Panc1 (cell line): ENCODE data around the gene SLC9A2. TPM values are rescaled to one million over a fixed set of nuclear protein-coding genes. Genes with fewer than 3 reads are reported as not detected.

Experiments used
- ATAC-seq: fragments of 200-7000 bp; cut with Tn5 transposase; 2 replicates; pipeline ENCODE4 v1.9.1; 2020; ENCODE audit warnings: mild to moderate bottlenecking, moderate library complexity
- BruUV-seq: library from RNA; stranded (reverse); fragments of 400-500 nt; replicated peaks from 2 replicates; lab custom pipeline; 2021; lab: Mats Ljungman, UMichigan
- CTCF ChIA-PET: fragments of 300-600 bp; sonication (Branson Sonifier 250); formaldehyde crosslinking; loops from one replicate; lab custom pipeline; 2022; ENCODE audit warnings: antibody characterized with exemption; lab: Charles Lee
- POLR2A ChIA-PET: fragments of 300-600 bp; sonication (Branson Sonifier 250); formaldehyde crosslinking; loops from one replicate; lab custom pipeline; 2022; ENCODE audit warnings: antibody characterized with exemption; lab: Charles Lee
- DNase-seq: peaks from one replicate; pipeline ENCODE4 v3.0.0-alpha.2; 2010; ENCODE audit warnings: low read depth, low spot score
- H3K27ac ChIP-seq: 2 replicates; pipeline ENCODE4 v1.5.1; 2011; ENCODE audit warnings: mild to moderate bottlenecking, low read length, inconsistent platforms
- H3K27me3 ChIP-seq: fragments of 200-500 bp; sonication (Bioruptor generic); 2 replicates; pipeline ENCODE4 v1.6.0; 2014; ENCODE audit warnings: low read length, inconsistent platforms; ENCODE audit not compliant: control insufficient read depth, insufficient read depth
- H3K36me3 ChIP-seq: fragments of 200-500 bp; sonication (Bioruptor generic); 2 replicates; pipeline ENCODE4 v1.5.1; 2014; ENCODE audit warnings: inconsistent platforms, mild to moderate bottlenecking, low read length, moderate library complexity; ENCODE audit not compliant: control insufficient read depth, insufficient read depth
- H3K4me1 ChIP-seq: 2 replicates; pipeline ENCODE4 v1.5.1; 2011; ENCODE audit warnings: inconsistent platforms, mild to moderate bottlenecking, low read length, moderate library complexity; ENCODE audit not compliant: control insufficient read depth, insufficient read depth
- H3K4me3 ChIP-seq, 2 experiments: 2 replicates each; pipeline ENCODE4 v1.5.1; 2011 to 2012; ENCODE audit warnings: low read depth in 2 of 2, low read length in 2 of 2, mild to moderate bottlenecking in 2 of 2, inconsistent platforms in 1 of 2, moderate library complexity in 1 of 2
- H3K9me3 ChIP-seq: fragments of 200-500 bp; sonication (Bioruptor generic); 2 replicates; pipeline ENCODE4 v1.5.1; 2014; ENCODE audit warnings: low read depth, mild to moderate bottlenecking, inconsistent platforms, low read length, moderate library complexity; ENCODE audit not compliant: control insufficient read depth, insufficient read depth
- POLR2AphosphoS5 ChIP-seq: IDR thresholded peaks from 2 replicates; pipeline ENCODE4 v1.6.1; 2012; ENCODE audit warnings: mild to moderate bottlenecking, low read depth, low read length, moderate library complexity
- SIN3A ChIP-seq: IDR thresholded peaks from 2 replicates; pipeline ENCODE4 v1.6.1; 2012; ENCODE audit warnings: low read depth, mild to moderate bottlenecking, low read length, moderate library complexity, borderline replicate concordance; ENCODE audit not compliant: insufficient read depth
- TCF7L2 ChIP-seq: IDR thresholded peaks from 2 replicates; pipeline ENCODE4 v1.6.1; 2011; ENCODE audit warnings: mild to moderate bottlenecking, low read depth, low read length, inconsistent platforms
- in situ Hi-C: cut with HindIII; loops from 2 replicates; pipeline ENCODE4 v1.10.0; 2016; ENCODE audit warnings: low sequenced_read_pairs, low pct_unique_long_range_greater_than_20kb
- intact Hi-C: fragments of 100-400 bp; cut with micrococcal nuclease; formaldehyde crosslinking; loops from one replicate; pipeline ENCODE4 v1.10.0; 2022; ENCODE audit not compliant: unreplicated experiment
- total RNA-seq: library from RNA; stranded (reverse); gene quantifications from one replicate; pipeline ENCODE4 v1.2.1, GENCODE V29; 2021; ENCODE audit not compliant: unreplicated experiment
- TF ChIP-seq, protein P1 (sequence below): fragments of 450-650 bp; IDR thresholded peaks from 2 replicates; pipeline ENCODE4 v1.5.1; 2017; ENCODE audit warnings: mild to moderate bottlenecking
- TF ChIP-seq, protein P2 (sequence below), 2 experiments: IDR thresholded peaks; 2 replicates each; pipeline ENCODE4 v1.6.1; 2011 to 2012; ENCODE audit warnings: low read depth in 2 of 2, control low read depth in 1 of 2, low read length in 1 of 2, mild to moderate bottlenecking in 1 of 2, moderate library complexity in 1 of 2; ENCODE audit not compliant: insufficient read depth in 1 of 2

The SLC9A2 gene
- total RNA-seq, 1 experiment from 2014 or later = 4.1 TPM

DNA sequence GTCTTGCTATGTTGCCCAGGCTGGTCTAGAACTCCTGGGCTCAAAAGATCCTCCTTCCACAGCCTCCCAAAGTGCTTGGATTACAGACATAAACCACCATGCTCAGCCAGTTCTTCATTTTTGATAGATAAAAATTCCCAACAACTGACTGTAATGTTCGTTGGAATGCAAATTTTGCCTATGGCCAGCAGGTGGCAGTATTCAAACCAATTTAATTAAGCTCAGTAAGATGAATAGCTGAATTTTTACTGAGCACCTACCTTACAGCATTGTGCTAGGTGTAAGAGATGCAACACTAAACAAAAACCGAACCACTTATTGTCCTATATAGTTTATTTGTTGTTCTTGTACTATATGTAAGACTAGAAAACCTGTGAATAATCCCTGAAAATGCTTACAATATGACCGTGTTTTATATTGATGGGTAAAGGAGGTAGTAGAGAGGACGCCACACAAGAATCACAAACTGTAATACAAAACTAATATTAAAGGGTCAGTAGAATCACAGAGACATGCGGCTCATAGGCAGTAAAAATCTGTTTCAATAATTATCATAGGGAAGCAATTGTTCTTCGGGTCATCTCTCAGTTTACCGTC is 134.3 kb downstream of the SLC9A2 start:
- POLR2A ChIA-PET = interaction anchor here (0.7 to 0.8 kb wide), 2 partner anchors 29 to 329 kb away, joined by 3 read pairs; no protein-coding TSS in a partner anchor
- Histone ChIP-seq H3K4me3 (no peak overlapping the region), H3K9me3 (no peaks in the 10 kb centered on the region), H3K27ac (no peak overlapping the region), H3K36me3 (no peaks in the 10 kb centered on the region), H3K27me3 (no peaks in the 10 kb centered on the region), H3K4me1 (no peaks in the 10 kb centered on the region)
- no TSS peak for BruUV-seq
- ATAC-seq (peak; percentile 62; the same call in 1 of the 2 replicates), DNase-seq (peak; percentile 35)
- intact Hi-C loops = loop anchor here (1.0 kb wide), 1 partner anchor 53 kb away; no protein-coding TSS in a partner anchor
- CTCF ChIA-PET = interaction anchor here (0.5 to 1.9 kb wide), 7 partner anchors 9 to 1123 kb away, joined by 3 to 18 read pairs (median 4); a partner anchor contains a TSS
- TF ChIP-seq, protein P1, sequence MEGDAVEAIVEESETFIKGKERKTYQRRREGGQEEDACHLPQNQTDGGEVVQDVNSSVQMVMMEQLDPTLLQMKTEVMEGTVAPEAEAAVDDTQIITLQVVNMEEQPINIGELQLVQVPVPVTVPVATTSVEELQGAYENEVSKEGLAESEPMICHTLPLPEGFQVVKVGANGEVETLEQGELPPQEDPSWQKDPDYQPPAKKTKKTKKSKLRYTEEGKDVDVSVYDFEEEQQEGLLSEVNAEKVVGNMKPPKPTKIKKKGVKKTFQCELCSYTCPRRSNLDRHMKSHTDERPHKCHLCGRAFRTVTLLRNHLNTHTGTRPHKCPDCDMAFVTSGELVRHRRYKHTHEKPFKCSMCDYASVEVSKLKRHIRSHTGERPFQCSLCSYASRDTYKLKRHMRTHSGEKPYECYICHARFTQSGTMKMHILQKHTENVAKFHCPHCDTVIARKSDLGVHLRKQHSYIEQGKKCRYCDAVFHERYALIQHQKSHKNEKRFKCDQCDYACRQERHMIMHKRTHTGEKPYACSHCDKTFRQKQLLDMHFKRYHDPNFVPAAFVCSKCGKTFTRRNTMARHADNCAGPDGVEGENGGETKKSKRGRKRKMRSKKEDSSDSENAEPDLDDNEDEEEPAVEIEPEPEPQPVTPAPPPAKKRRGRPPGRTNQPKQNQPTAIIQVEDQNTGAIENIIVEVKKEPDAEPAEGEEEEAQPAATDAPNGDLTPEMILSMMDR = peak; percentile 84
- TF ChIP-seq POLR2AphosphoS5 = no peak
- TF ChIP-seq, protein P2, sequence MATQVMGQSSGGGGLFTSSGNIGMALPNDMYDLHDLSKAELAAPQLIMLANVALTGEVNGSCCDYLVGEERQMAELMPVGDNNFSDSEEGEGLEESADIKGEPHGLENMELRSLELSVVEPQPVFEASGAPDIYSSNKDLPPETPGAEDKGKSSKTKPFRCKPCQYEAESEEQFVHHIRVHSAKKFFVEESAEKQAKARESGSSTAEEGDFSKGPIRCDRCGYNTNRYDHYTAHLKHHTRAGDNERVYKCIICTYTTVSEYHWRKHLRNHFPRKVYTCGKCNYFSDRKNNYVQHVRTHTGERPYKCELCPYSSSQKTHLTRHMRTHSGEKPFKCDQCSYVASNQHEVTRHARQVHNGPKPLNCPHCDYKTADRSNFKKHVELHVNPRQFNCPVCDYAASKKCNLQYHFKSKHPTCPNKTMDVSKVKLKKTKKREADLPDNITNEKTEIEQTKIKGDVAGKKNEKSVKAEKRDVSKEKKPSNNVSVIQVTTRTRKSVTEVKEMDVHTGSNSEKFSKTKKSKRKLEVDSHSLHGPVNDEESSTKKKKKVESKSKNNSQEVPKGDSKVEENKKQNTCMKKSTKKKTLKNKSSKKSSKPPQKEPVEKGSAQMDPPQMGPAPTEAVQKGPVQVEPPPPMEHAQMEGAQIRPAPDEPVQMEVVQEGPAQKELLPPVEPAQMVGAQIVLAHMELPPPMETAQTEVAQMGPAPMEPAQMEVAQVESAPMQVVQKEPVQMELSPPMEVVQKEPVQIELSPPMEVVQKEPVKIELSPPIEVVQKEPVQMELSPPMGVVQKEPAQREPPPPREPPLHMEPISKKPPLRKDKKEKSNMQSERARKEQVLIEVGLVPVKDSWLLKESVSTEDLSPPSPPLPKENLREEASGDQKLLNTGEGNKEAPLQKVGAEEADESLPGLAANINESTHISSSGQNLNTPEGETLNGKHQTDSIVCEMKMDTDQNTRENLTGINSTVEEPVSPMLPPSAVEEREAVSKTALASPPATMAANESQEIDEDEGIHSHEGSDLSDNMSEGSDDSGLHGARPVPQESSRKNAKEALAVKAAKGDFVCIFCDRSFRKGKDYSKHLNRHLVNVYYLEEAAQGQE (IDR thresholded peaks at IDR 0.05; ENCODE audit: insufficient read depth in 1 of 2, low read depth in 2 of 2, low read length in 1 of 2) = no peak
- in situ Hi-C loops = no loop called here

DNA sequence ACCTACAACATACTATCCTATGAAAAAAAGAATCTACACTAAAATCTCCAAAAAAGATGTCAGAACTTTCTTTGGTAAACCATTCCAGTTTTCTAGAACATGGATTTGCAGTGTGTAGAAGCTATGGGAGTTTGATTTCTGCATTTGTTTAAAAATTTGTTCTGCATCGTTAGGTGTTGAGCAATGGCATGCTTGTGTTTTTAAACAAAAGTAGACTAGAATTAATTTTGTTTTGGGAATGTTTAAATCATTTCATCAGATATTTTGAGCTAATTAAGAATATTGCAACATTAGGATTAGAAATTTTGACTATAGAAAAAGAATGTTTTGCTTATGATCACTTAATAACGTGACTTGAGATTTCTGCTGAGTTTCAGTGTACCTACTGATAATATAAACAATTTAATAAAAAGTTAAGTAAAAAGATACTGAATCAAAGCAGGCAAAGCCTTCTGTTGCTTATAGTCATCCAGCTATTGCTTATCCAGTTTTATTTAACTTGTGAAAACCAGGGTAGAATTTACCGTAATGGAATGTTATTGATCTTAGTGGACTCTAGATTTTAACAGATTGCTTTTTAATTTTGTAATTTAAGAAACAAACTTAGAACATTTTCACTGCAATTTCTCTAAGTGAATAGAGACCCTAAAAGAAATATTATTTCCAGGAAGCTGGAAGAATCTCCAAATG is 135.2 kb downstream of the SLC9A2 start:
- no TSS peak for BruUV-seq
- H3K9me3 ChIP-seq = no peaks in the 10 kb centered on the region
- no peak for TF ChIP-seq POLR2AphosphoS5
- TF ChIP-seq, protein P2 (IDR thresholded peaks at IDR 0.05; ENCODE audit: insufficient read depth in 1 of 2, low read depth in 2 of 2, low read length in 1 of 2) = no peak
- TF ChIP-seq SIN3A = no peak
- no peak for TF ChIP-seq TCF7L2
- TF ChIP-seq, protein P1 = no peak
- DNase-seq (no peak), ATAC-seq (no peak)
- H3K27me3 ChIP-seq = no peaks in the 10 kb centered on the region
- in situ Hi-C loops = no loop called here
- H3K4me3 ChIP-seq = no peak overlapping the region
- CTCF ChIA-PET = no interaction called here
- H3K4me1 ChIP-seq = no peaks in the 10 kb centered on the region
- intact Hi-C loops = no loop called here
- no peak overlapping the region for H3K27ac ChIP-seq
- H3K36me3 ChIP-seq = no peaks in the 10 kb centered on the region
- POLR2A ChIA-PET = no interaction called here
